ENCODE data around the gene MYADML2. TPM values are rescaled to one million over a fixed set of nuclear protein-coding genes. Genes with fewer than 3 reads are reported as not detected.
A peak's percentile ranks its signal among the peaks of the same experiment; 100 is the strongest.

MYADML2 gene
- total RNA-seq, 1 donor from 2014 or later = not detected

DNA sequence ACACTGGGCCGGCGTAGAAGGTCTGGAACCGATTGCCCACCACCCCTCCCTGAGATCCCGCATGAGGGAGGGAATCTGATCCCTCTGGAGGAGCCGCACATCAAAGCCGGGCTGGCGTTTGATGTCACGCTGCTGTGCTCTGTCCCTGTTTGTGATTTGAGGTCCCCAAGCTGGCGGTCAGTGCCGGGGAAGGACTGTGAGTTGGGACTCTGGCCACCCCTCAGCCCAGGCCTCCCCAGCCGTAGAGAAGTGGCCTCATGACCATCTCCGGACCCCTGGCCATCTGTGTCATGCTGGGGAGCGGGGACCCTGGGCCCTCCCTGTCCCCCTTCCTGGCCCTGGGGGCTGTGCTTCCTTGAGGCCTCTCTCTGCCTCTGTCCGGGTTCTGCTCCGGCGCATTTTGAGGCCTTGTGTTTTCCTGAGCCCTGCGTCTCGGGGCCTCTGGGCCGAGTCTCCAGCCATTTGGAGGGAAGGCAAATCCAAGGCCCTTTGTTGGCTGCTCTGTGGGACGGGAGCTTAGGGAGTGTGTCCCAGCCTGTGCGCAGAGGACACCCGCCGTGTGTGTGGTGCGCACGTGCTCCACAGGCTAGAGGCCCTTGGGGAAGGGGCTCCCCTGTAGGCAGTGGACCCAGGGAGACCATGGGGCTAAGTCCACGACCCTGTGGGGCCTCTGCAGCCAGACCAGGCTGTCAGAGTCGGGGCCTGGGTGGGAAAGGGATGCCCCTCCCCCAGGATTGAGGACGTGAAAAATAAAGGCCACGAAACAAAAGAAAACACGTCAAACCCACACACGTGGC, 45.5 kb upstream of the MYADML2 start:
- DNase-seq (ENCODE audit: low read depth) (no peak), FAIRE-seq (no peak)
- Histone ChIP-seq H3K36me3 (ENCODE audit: control insufficient read depth, insufficient read depth, low read length) (peaks cover 8% of the 10 kb centered on the region), H3K4me3 (ENCODE audit: low read depth, low read length) (no peak overlapping the region), H3K27me3 (ENCODE audit: control insufficient read depth, insufficient read depth, low read length) (no peaks in the 10 kb centered on the region)
- TF ChIP-seq CTCF (IDR thresholded peaks at IDR 0.05; ENCODE audit: insufficient read depth, low read length, severe bottlenecking) = no peak

GRCh38 chr17:81991684-81992305, 44.8 kb upstream of the MYADML2 start:
- peak; percentile 32 for FAIRE-seq
- Histone ChIP-seq H3K36me3 (ENCODE audit: control insufficient read depth, insufficient read depth, low read length) (peaks cover 7% of the 10 kb centered on the region), H3K4me3 (ENCODE audit: low read depth, low read length) (no peak overlapping the region), H3K27me3 (ENCODE audit: control insufficient read depth, insufficient read depth, low read length) (no peaks in the 10 kb centered on the region)
- DNase-seq (ENCODE audit: low read depth) = peak; percentile 84
- TF ChIP-seq CTCF (IDR thresholded peaks at IDR 0.05; ENCODE audit: insufficient read depth, low read length, severe bottlenecking) = no peak

DNA sequence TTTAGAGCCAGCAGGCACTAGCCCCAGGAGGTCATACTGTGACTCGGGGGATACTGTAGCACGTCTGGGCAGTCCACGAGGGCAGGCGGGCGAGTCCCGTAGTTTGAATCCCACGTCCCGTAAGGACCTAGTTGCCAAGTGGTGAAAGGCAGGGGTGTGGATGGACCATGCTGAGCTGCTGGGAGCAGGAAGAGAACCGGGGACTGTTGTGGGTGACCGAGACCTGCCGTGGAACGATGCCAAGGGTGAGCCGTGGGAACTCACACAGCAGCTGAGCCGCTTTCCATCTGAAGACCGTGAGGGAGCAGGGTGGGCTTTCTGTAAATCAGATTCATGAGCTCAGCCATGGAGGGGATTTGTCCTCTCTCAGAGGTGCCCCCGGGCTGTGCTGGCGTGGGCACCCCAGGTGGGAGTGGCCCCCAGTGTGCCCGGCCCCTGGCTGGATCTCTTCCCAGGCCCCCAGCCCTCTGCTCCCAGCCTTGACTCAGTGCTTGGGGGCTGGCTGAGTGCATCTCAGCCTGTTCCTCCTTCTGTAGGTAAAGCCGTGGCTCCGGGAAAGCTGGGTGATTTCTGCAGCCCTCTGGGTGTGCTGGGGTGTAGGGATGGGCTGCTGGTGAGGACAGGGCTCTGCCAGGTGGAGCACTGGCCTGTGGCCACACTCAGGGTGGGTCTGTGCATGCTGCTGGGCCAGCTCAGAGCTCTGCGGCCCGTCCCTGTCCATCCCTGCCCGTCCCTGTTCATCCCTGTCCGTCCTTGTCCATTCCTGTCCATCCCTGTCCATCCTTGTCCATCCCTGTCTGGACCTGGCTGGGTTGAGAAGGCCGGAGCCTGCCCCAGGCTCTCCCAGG, 44.0 kb upstream of the MYADML2 start:
- DNase-seq (ENCODE audit: low read depth) = no peak
- TF ChIP-seq CTCF (IDR thresholded peaks at IDR 0.05; ENCODE audit: insufficient read depth, low read length, severe bottlenecking) = no peak
- Histone ChIP-seq H3K27me3 (ENCODE audit: control insufficient read depth, insufficient read depth, low read length) (no peaks in the 10 kb centered on the region), H3K36me3 (ENCODE audit: control insufficient read depth, insufficient read depth, low read length) (peaks cover 3% of the 10 kb centered on the region), H3K4me3 (ENCODE audit: low read depth, low read length) (no peak overlapping the region)
- FAIRE-seq = no peak

DNA sequence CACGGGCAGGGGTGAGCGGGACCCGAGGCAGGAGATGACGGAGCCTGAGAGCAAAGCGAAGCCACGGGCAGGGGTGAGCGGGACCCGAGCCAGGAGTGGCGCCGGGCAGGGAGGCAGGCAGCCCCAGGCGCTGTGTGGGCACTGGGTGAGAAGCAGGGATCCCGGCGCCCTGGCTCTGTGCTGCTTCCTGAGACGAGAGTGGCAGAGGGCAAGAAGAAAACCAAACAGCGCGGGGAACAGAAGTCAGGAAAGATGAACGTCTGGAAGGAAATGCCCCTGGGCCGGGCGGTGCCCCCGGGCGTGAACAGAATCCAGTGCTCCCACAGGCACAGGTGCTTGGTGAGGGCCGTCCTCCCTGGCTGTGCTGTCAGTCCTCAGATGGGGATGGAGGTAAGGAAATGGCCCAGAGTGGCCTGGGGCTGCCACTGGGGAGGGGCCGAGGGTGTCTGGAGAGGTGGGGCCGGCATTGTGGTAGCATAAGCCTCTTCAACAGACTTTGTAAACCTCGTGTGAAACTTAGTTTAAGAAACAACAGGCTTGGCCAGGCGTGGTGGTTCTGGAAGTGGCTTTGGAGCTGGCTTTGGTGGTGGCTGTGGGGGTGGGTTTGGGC, 40.2 kb upstream of the MYADML2 start:
- TF ChIP-seq CTCF (IDR thresholded peaks at IDR 0.05; ENCODE audit: insufficient read depth, low read length, severe bottlenecking) = no peak

GRCh38 chr17:81986606-81987005, 39.6 kb upstream of the MYADML2 start:
- no peak for TF ChIP-seq CTCF (IDR thresholded peaks at IDR 0.05; ENCODE audit: insufficient read depth, low read length, severe bottlenecking)
- no peak for FAIRE-seq
- peaks cover 6% of the 10 kb centered on the region for H3K36me3 ChIP-seq (ENCODE audit: control insufficient read depth, insufficient read depth, low read length)

More for the DNA sequence above, 40.2 kb upstream of the MYADML2 start:
- Histone ChIP-seq H3K36me3 (ENCODE audit: control insufficient read depth, insufficient read depth, low read length) (peaks cover 6% of the 10 kb centered on the region), H3K27me3 (ENCODE audit: control insufficient read depth, insufficient read depth, low read length) (no peaks in the 10 kb centered on the region), H3K4me3 (ENCODE audit: low read depth, low read length) (no peak overlapping the region)
- FAIRE-seq = no peak
- no peak for DNase-seq (ENCODE audit: low read depth)

More at GRCh38 chr17:81986606-81987005, 39.6 kb upstream of the MYADML2 start:
- Histone ChIP-seq H3K4me3 (ENCODE audit: low read depth, low read length) (no peak overlapping the region), H3K27me3 (ENCODE audit: control insufficient read depth, insufficient read depth, low read length) (no peaks in the 10 kb centered on the region)
- DNase-seq (ENCODE audit: low read depth) = no peak
